ENCODE results near the gene SUCNR1. TPM values are rescaled to one million over a fixed set of nuclear protein-coding genes. Genes with fewer than 3 reads are reported as not detected.

Gene SUCNR1
- total RNA-seq, 2 donors from 2014 or later, result not detected

DNA sequence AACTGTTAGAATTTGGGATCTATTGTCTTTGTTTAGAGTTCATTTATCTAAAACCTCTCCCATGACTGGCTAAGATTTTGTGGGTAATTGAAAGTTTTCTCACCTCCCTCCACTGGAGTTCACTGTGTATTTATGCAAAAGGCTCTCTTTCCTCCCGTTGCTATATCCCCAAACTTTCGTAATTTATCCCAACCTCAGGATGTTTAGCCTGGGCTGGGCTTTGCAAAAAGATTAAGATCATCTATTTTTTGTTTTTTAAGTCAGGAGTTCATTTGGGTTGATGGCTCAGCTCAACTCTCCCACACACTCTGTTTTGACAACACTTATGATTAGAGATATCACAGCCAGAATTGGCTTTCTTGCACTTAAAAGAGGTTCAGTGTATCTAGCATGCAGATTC is 27.0 kb downstream of the SUCNR1 start:
- DNase-seq (ENCODE audit: low spot score), result no peak
- H3K27me3 Mint-ChIP-seq, result no peaks in the 10 kb centered on the region
- H3K4me3 Mint-ChIP-seq, result peak overlapping the region; percentile 21
- no peaks in the 10 kb centered on the region for H3K9me3 Mint-ChIP-seq
- H3K27ac Mint-ChIP-seq, result peak overlapping the region; percentile 8 to 78
- no peak for ATAC-seq
- H3K4me1 Mint-ChIP-seq (ENCODE audit: low read depth in 2 of 2), result peaks cover 37 to 42% of the 10 kb centered on the region in 2 donors
- no peaks in the 10 kb centered on the region for H3K36me3 Mint-ChIP-seq

DNA sequence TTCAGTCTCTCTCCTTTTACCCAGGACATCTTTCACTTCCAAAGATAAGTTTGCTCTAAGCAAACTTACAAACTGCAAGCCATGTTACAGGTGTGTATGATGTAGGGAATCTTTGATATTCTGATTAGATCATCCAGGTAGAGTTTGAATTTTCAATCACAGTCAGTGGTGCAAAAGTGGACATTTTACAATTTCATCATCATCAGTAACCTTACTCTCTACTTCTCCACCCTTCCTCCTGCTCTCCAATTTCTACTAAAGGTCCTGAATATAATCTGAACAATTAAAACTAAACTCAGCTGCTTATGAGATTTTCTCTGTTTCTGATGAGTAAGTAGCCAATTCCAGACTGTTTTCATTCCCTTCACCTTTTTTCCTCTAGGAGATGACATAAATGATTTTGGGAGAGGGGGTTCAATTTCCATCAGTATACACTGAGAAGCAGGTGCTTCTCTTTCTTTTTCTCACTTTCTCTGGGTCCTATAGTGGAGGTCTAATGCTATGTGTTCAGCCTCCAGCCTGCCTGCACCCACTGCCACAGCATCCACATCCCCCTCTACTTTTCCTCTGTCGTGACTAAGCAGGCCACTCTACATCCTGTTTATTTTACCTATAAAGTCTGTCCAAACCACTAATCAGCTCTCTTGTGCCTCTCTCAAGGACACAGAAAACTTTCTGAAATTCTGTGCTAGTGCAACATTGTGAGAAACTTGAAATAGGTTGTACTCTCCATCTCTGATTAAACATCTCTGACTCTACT is 27.6 kb downstream of the SUCNR1 start:
- Mint-ChIP-seq H3K36me3 (no peaks in the 10 kb centered on the region), H3K27ac (peak overlapping the region; percentile 8 to 78), H3K27me3 (no peaks in the 10 kb centered on the region), H3K4me3 (no peak overlapping the region), H3K4me1 (ENCODE audit: low read depth in 2 of 2) (peaks cover 34 to 36% of the 10 kb centered on the region in 2 donors), H3K9me3 (no peaks in the 10 kb centered on the region)
- DNase-seq (ENCODE audit: low spot score), result no peak
- peak in 1 of 2 donors; percentile 32 for ATAC-seq

DNA sequence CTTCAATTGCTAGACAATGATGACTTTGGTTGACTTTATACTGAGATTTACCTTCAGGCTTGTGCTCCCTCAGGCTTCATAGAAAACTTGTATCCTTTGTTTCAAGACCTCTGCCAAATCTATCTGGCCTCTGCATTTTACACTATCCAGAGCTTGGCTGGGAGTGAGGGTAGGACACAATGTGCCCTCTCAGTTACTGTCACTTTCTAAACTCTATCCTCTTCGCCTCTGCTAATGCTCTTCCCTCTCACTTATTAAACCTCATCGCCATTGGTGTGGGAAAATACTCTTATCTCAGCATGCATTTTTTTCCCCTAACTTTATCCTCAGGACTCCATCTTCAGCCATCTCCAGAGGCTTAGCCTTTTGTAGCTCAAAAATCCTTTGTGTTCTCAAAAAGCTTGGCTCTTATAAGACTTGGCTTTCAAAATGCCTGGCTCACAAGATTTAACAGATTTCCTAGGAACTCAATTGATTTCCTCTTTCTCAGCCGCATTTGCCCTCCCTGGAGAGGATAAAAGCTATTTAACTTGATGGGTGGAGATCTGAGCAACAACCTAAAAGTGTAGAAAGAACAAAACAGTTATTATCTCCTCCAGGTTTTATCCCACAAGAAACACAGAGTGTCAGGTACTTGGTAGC is 28.3 kb downstream of the SUCNR1 start:
- Mint-ChIP-seq H3K4me1 (ENCODE audit: low read depth in 2 of 2) (peaks cover 29 to 31% of the 10 kb centered on the region in 2 donors), H3K27ac (peak overlapping the region in 1 of 2 donors; percentile 78), H3K9me3 (no peaks in the 10 kb centered on the region), H3K36me3 (no peaks in the 10 kb centered on the region), H3K27me3 (no peaks in the 10 kb centered on the region), H3K4me3 (no peak overlapping the region)
- ATAC-seq, result no peak
- no peak for DNase-seq (ENCODE audit: low spot score)

DNA sequence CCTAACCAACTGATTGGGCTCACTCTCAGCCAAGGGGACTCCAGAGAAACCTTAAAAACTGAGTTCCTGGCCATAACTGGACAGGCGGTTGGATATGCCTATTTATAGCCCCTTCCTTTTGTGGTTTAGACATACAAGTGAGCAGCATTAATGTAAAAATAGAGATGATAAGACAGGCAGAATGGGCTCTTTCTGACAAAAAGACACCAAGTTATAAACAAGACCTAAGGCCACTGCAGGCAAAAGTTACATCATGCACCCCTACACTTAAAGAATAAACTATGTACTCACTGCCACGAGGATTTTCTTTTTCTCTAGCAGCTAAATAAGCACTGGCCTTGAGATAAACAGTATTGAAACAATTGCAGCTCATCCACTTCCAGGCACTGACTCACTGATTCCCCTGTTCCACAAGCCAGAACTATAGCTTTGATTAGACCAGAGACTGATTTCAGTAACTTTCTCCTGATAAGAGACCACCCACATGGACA is 30.1 kb downstream of the SUCNR1 start:
- Mint-ChIP-seq H3K27me3 (no peaks in the 10 kb centered on the region), H3K36me3 (no peaks in the 10 kb centered on the region), H3K9me3 (no peaks in the 10 kb centered on the region), H3K4me1 (ENCODE audit: low read depth in 2 of 2) (peaks cover 29 to 31% of the 10 kb centered on the region in 2 donors), H3K4me3 (no peak overlapping the region), H3K27ac (no peak overlapping the region)
- ATAC-seq (no peak), DNase-seq (ENCODE audit: low spot score) (no peak)

DNA sequence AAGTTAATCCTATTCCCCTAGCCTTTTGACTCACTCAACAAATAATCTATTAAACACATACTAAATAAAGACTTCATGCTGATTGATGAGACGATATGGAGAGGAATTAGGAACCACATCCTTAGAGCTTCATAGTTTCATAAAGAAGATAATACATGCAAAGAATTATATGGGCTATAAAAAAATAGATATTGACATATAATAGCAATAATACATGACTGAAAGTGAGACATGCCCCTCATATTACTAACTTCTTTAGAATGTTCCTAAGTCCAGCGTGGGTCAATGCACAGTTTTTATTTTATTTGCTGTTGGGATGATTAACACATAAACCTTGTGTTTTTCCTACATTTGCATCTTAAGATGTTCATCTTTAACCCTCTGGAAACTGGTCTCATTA is 32.2 kb downstream of the SUCNR1 start:
- H3K36me3 Mint-ChIP-seq, result no peaks in the 10 kb centered on the region
- H3K4me1 Mint-ChIP-seq (ENCODE audit: low read depth in 2 of 2), result peaks cover 18 to 20% of the 10 kb centered on the region in 2 donors
- ATAC-seq (no peak), DNase-seq (ENCODE audit: low spot score) (no peak)
- H3K27me3 Mint-ChIP-seq, result no peaks in the 10 kb centered on the region
- H3K27ac Mint-ChIP-seq, result no peak overlapping the region
- no peak overlapping the region for H3K4me3 Mint-ChIP-seq
- H3K9me3 Mint-ChIP-seq, result no peaks in the 10 kb centered on the region

DNA sequence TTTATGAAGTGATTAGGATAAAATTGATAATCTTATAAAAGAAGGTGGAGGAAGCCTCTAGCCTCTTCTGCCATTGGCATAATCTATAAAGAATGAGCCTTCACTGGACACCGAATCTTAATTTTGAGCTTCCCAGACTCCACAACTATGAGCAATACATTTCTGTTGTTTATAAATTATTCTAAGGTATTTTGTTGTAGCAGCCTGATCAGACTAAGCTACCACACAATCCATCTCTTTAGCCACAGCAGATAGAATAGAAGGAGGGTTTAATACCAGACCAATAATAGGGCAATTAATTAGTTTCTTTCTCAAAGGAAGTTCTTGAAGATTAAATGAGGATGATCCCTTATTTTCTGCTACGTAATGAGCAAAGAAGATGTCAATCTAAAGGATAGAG is 33.3 kb downstream of the SUCNR1 start:
- Mint-ChIP-seq H3K36me3 (no peaks in the 10 kb centered on the region), H3K27ac (no peak overlapping the region), H3K4me3 (no peak overlapping the region), H3K9me3 (no peaks in the 10 kb centered on the region), H3K27me3 (no peaks in the 10 kb centered on the region), H3K4me1 (ENCODE audit: low read depth in 2 of 2) (peaks cover 7 to 9% of the 10 kb centered on the region in 2 donors)
- DNase-seq (ENCODE audit: low spot score) (no peak), ATAC-seq (no peak)

DNA sequence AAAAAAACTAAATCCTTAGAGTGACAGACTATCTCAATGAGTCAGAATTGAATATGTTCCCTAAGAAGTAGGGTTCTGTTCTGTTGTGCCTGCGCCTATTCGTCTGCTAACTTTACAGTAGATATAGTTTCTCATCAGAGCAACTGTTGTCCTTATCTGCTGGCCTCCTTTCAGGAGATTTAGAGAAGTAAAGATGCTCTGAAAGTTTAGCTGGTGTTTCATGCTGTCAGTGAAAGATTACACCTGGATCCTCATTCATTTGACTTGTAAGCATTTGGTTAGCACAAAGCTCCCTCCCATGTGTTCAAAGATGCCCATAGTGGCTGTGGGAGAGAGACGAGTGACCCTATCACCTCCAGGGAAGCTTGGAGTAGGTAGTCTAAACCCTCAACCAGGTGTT is 35.0 kb downstream of the SUCNR1 start:
- Mint-ChIP-seq H3K27me3 (no peaks in the 10 kb centered on the region), H3K4me3 (no peak overlapping the region), H3K9me3 (no peaks in the 10 kb centered on the region), H3K27ac (no peak overlapping the region), H3K4me1 (ENCODE audit: low read depth in 2 of 2) (no peaks in the 10 kb centered on the region), H3K36me3 (no peaks in the 10 kb centered on the region)
- no peak for DNase-seq (ENCODE audit: low spot score)
- ATAC-seq, result no peak

DNA sequence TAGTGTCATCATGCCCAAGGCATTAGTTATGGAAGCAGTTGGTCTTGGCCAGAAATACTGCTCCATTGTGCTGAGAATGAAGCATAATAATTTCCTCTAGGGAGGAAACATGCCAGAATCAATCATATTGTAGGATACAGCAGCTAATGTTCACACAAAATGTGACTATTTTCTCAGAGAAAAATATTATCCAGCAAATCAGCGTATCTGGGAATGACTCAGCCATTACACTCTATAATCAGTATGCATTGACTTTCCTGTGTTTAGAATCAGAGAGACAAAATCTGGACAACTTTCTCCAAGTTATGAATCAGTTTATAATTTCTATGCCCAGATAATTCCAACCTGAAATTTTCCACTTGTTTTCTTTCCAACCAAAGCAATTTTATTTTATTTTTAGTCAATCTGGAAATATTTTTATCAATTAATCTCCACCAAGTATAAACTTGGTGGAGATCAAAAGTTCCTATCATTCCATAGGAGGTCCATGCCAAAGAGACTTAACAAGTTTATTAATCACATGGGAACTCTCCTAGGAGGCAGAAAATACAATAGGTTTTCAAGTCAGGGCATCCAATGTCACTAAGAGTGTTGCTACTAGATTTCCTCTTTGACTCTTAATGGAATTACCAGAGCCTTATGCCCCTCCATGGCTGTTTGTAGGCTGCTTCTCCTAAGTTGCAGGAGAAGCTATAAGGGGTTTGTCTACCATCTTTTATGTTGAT is 36.4 kb downstream of the SUCNR1 start:
- H3K27me3 Mint-ChIP-seq, result no peaks in the 10 kb centered on the region
- ATAC-seq, result no peak
- no peak for DNase-seq (ENCODE audit: low spot score)

DNA sequence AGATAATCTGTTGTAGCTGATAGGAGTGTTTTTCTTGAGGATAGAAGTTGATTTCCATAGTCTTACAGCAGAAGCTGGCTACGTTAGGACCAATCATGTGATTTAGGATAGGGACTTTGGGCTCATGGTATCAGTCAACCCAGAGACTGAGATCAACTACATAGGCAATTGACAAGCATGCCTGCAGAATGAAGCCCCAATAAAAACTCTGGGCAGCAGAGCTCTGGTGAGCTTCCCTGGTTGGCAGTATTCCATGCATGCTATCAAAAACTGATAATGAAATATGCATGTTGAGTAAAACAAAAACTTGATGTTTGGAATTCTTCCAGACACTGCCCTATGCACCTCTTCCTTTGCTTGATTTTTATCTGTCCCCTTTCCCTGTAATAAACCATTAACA is 38.0 kb downstream of the SUCNR1 start:
- no peaks in the 10 kb centered on the region for H3K4me1 Mint-ChIP-seq (ENCODE audit: low read depth in 2 of 2)
- H3K9me3 Mint-ChIP-seq, result no peaks in the 10 kb centered on the region
- H3K4me3 Mint-ChIP-seq, result no peak overlapping the region
- no peaks in the 10 kb centered on the region for H3K27me3 Mint-ChIP-seq
- DNase-seq (ENCODE audit: low spot score) (no peak), ATAC-seq (no peak)
- no peaks in the 10 kb centered on the region for H3K36me3 Mint-ChIP-seq
- H3K27ac Mint-ChIP-seq, result no peak overlapping the region

More for the DNA sequence above, 36.4 kb downstream of the SUCNR1 start:
- H3K4me3 Mint-ChIP-seq, result no peak overlapping the region
- H3K9me3 Mint-ChIP-seq, result no peaks in the 10 kb centered on the region
- no peaks in the 10 kb centered on the region for H3K36me3 Mint-ChIP-seq
- no peak overlapping the region for H3K27ac Mint-ChIP-seq
- H3K4me1 Mint-ChIP-seq (ENCODE audit: low read depth in 2 of 2), result no peaks in the 10 kb centered on the region

DNA sequence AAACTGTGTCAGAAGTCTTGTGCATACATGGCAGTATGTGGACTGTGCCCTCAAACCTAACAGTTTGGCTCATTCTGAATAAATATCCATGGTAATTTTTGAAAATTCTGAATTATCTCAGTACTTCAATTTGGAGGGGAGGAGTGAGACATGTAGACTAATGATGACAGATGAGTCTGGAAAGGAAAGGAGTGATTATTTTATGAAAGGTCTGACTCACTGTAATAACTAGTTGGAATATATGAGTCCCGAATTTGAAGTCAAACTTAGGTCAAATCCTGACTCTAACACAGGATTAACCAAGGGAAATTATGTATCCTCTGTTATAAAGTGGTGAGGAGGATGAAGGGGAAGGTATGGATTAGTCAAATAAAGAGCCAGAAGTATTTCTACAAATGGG is 38.6 kb downstream of the SUCNR1 start:
- Mint-ChIP-seq H3K36me3 (no peaks in the 10 kb centered on the region), H3K27ac (no peak overlapping the region), H3K4me3 (no peak overlapping the region), H3K4me1 (ENCODE audit: low read depth in 2 of 2) (no peaks in the 10 kb centered on the region), H3K27me3 (no peaks in the 10 kb centered on the region), H3K9me3 (no peaks in the 10 kb centered on the region)
- no peak for DNase-seq (ENCODE audit: low spot score)
- no peak for ATAC-seq

DNA sequence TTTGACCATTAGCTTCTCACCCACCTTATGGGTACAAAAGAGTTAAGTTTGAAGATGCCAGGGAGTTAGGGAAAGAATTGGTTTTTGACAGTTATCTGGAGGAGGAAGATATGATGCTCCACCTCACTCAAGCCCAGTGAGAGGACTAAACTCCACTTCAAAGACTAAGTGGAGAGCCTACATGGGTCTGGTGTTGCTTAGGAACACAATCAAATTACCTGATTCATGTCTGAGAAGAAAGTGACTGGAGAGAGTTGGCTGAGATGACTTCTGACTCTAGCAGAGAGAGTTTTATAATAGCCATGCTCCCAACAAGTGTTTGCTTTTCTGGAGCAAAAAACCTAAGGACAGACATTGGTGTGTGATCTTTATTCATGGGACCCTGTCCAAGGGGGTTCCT is 43.3 kb downstream of the SUCNR1 start:
- H3K27ac Mint-ChIP-seq, result no peak overlapping the region
- no peak overlapping the region for H3K4me3 Mint-ChIP-seq
- ATAC-seq, result no peak
- H3K4me1 Mint-ChIP-seq (ENCODE audit: low read depth in 2 of 2), result no peaks in the 10 kb centered on the region
- DNase-seq (ENCODE audit: low spot score), result no peak
- no peaks in the 10 kb centered on the region for H3K27me3 Mint-ChIP-seq
- H3K9me3 Mint-ChIP-seq, result no peaks in the 10 kb centered on the region
- H3K36me3 Mint-ChIP-seq, result no peaks in the 10 kb centered on the region

DNA sequence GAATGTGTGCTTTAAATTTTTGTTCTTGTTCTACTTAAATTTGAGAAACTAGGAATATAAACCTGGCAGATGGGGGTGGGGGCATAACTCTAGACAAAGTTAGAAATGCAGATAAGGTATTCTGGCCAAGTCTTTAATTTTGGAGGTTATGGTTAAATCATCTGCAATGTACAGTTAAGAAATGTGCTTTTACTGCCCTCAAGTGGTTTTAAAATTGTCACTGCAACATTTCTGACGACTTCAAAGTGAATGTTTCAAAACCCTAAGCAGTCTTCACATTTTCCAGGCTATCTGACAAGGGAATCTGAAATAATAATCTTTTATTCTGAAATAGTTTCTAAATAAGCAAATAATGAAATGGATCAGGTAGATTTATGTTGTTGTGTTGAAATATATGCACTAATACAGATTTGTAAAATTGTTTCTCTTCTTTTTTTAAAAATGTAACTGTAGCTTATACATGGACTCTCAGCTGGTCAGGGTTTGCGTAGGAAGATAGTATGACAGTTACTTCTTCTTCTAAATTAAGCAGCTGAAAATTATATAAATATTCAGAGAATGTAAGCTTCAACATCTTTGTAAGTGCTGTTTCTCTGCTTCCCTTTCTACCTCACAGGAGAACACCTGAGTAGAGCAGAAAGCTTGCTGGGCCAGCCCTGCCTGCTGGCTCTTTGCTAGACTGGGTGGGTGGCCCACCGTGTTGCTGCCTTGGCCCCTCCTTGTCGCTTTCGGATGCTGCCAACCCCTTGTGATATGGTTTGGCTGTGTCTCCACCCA is 45.0 kb downstream of the SUCNR1 start:
- Mint-ChIP-seq H3K9me3 (no peaks in the 10 kb centered on the region), H3K27ac (no peak overlapping the region), H3K27me3 (no peaks in the 10 kb centered on the region), H3K4me3 (no peak overlapping the region), H3K36me3 (no peaks in the 10 kb centered on the region), H3K4me1 (ENCODE audit: low read depth in 2 of 2) (no peaks in the 10 kb centered on the region)
- DNase-seq (ENCODE audit: low spot score), result no peak
- ATAC-seq, result no peak

DNA sequence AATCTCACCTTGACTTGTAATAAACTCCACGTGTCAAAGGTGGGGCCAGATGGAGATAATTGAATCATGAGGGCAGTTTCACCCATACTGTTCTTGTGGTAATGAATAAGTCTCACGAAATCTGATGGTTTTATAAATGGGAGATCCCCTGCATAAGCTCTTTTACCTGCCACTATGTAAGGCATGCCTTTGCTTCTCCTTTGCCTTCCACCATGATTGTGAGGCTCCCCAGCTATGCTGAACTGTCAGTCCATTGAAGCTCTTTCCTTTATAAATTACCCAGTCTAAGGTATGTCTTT is 45.5 kb downstream of the SUCNR1 start:
- Mint-ChIP-seq H3K4me1 (ENCODE audit: low read depth in 2 of 2) (no peaks in the 10 kb centered on the region), H3K36me3 (no peaks in the 10 kb centered on the region), H3K9me3 (no peaks in the 10 kb centered on the region), H3K27ac (no peak overlapping the region), H3K4me3 (no peak overlapping the region), H3K27me3 (no peaks in the 10 kb centered on the region)
- DNase-seq (ENCODE audit: low spot score), result no peak
- no peak for ATAC-seq

All from natural killer cell treated with Interleukin-12 subunit alpha and Interleukin-12 subunit beta and Interleukin-15 and Interleukin-18, amount 100 ng/mL, for 72 hours (primary cell).